ENCODE measurements around the gene SKIC3. TPM values are rescaled to one million over a fixed set of nuclear protein-coding genes. Genes with fewer than 3 reads are reported as not detected.
A peak's percentile ranks its signal among the peaks of the same experiment; 100 is the strongest.

The SKIC3 gene
- total RNA-seq, 1 donor from 2014 or later, result 68.7 TPM

DNA sequence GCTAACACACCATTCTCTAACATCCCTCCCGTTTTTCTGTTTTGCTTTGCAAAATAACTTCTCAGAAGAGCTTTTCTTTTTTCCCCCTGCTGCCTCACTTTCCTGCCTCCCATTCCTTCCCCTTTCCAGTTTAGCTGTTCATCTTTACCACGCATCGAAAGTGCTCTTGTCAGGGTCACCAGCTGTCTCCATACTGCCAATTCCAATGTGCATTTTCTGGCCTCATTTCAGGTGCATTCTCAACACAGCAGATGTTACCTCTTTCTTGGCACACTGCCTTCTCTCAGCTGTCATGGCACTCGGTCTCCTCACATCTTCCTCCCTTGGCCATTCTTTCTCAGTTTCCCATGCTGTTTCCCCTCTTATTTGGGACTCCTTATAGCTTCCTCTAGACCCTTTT lies 9.7 kb upstream of the SKIC3 start:
- intact Hi-C loops (cut with DNase I), result no loop called here
- DNase-seq (no peak), ATAC-seq (no peak)
- no peaks in the 10 kb centered on the region for H3K27me3 ChIP-seq (ENCODE audit: low read depth)
- H3K36me3 ChIP-seq, result peaks cover 16% of the 10 kb centered on the region
- TF ChIP-seq, protein P1, sequence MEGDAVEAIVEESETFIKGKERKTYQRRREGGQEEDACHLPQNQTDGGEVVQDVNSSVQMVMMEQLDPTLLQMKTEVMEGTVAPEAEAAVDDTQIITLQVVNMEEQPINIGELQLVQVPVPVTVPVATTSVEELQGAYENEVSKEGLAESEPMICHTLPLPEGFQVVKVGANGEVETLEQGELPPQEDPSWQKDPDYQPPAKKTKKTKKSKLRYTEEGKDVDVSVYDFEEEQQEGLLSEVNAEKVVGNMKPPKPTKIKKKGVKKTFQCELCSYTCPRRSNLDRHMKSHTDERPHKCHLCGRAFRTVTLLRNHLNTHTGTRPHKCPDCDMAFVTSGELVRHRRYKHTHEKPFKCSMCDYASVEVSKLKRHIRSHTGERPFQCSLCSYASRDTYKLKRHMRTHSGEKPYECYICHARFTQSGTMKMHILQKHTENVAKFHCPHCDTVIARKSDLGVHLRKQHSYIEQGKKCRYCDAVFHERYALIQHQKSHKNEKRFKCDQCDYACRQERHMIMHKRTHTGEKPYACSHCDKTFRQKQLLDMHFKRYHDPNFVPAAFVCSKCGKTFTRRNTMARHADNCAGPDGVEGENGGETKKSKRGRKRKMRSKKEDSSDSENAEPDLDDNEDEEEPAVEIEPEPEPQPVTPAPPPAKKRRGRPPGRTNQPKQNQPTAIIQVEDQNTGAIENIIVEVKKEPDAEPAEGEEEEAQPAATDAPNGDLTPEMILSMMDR (IDR thresholded peaks at IDR 0.05), result no peak
- no peaks in the 10 kb centered on the region for H3K4me1 ChIP-seq
- H3K4me3 ChIP-seq, result no peak overlapping the region
- no peaks in the 10 kb centered on the region for H3K9me3 ChIP-seq
- no peak overlapping the region for H3K27ac ChIP-seq

DNA sequence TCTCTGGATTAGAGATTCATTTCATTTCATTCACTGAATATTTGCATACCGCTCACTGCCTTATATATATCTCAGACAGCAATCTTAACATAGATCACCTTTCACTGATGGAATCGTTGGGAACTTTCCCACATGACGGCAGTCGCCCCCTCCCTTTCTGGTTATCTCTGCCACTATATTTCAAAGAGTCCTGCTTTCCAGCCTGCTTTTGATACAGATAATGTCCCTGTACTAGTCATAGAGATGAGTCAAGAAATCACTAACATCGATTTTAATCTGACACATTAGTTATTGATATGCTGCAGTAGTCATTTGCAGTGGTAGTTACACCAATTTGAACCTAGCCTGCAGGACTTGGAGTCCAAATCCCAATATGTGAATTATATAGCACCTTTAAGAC lies 8.6 kb upstream of the SKIC3 start:
- Histone ChIP-seq H3K36me3 (peaks cover 16% of the 10 kb centered on the region), H3K4me3 (no peak overlapping the region)

DNA sequence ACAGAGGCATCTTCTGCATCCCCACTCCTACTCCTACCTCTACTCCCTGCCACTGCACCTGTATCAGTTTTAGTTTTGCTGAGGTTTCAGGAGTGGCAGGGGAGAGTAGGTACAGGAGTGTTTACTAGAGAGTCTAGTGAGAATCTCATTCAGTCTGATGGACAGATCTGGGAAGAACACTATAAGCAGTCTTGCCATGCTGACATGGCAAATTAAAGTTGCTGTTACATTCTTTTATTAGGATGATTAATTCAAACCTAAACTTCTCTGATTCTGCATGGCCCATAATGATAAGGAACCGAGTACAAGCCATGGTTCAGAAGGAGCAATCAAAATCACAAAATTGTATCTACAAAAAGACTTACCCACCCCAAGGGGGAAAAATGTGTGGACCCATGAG lies 7.5 kb upstream of the SKIC3 start:
- H3K4me1 ChIP-seq, result no peaks in the 10 kb centered on the region
- H3K9me3 ChIP-seq, result no peaks in the 10 kb centered on the region
- DNase-seq (no peak), ATAC-seq (no peak)
- TF ChIP-seq, protein P1 (IDR thresholded peaks at IDR 0.05), result no peak
- no peak overlapping the region for H3K27ac ChIP-seq
- intact Hi-C loops (cut with DNase I), result no loop called here
- H3K27me3 ChIP-seq (ENCODE audit: low read depth), result no peaks in the 10 kb centered on the region
- peaks cover 9% of the 10 kb centered on the region for H3K36me3 ChIP-seq
- no peak overlapping the region for H3K4me3 ChIP-seq

More for the DNA sequence above, 8.6 kb upstream of the SKIC3 start:
- DNase-seq, result no peak
- ATAC-seq, result no peak
- no peaks in the 10 kb centered on the region for H3K4me1 ChIP-seq
- intact Hi-C loops (cut with DNase I), result no loop called here
- H3K9me3 ChIP-seq, result no peaks in the 10 kb centered on the region
- no peaks in the 10 kb centered on the region for H3K27me3 ChIP-seq (ENCODE audit: low read depth)
- TF ChIP-seq, protein P1 (IDR thresholded peaks at IDR 0.05), result no peak
- no peak overlapping the region for H3K27ac ChIP-seq

DNA sequence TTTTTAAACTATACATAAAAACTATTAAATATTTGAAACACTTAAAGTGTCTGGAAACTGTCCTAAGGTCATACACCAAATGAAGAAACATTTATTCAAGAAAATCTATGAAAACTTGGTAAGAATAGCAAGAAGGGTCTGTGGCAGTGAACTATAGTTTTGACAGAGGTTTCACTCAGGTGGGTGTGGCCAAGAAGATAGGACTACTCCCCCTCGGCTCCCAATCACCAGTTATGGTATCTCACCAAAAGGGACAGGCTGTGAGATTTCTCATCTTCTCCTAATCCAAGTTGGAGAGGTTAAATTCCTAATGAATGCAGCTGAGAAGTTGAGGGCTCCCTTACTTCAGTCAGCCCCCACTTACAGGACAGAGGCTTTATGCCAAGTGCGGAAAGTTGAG lies 3.1 kb upstream of the SKIC3 start:
- Histone ChIP-seq H3K4me3 (no peak overlapping the region), H3K9me3 (no peaks in the 10 kb centered on the region), H3K36me3 (peaks cover 2% of the 10 kb centered on the region), H3K27ac (no peak overlapping the region), H3K27me3 (ENCODE audit: low read depth) (no peaks in the 10 kb centered on the region), H3K4me1 (peaks cover 27% of the 10 kb centered on the region)
- DNase-seq (no peak), ATAC-seq (no peak)
- TF ChIP-seq, protein P1 (IDR thresholded peaks at IDR 0.05), result no peak
- intact Hi-C loops (cut with DNase I), result no loop called here

DNA sequence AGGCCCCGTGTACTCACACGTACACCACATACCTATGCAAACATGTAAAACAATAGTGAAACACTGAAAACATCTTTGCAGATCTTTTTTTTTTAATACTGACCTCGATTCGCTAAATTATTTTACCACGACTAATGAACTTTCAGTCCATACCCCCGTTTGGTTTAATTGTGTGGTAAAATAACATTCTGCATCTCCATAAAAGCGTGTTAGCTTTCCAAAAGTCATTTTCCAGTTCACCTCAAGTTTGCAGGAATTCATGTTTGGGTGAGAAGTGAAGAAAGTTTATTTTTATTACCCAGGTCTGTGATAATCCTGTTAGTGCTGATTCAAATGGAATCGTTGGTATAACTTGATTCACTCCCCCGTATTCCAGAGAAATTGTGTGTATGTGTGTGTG lies 776 bp upstream of the SKIC3 start:
- intact Hi-C loops (cut with DNase I), result no loop called here
- no peaks in the 10 kb centered on the region for H3K9me3 ChIP-seq
- peak overlapping the region; percentile 86 for H3K4me3 ChIP-seq
- H3K27ac ChIP-seq, result peak overlapping the region; percentile 91
- TF ChIP-seq, protein P1 (IDR thresholded peaks at IDR 0.05), result no peak
- H3K27me3 ChIP-seq (ENCODE audit: low read depth), result no peaks in the 10 kb centered on the region
- ATAC-seq (no peak), DNase-seq (no peak)
- H3K36me3 ChIP-seq, result peaks cover 9% of the 10 kb centered on the region
- peaks cover 27% of the 10 kb centered on the region for H3K4me1 ChIP-seq

DNA sequence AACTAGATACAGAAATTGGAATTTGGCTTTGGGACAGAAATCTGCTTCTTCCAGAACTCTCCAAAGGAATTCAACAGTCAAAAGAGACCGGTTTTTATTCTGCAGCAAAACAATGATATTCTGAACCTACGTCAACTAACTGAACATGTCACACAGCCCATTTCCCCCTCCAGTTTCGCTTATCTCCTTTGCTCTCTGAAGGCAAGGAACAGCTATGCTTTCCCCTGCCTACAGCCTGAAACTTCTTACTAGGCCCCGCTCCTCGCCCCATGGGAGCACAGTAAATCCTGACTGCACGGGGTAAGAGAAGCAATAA lies 488 bp downstream of the SKIC3 start:
- TF ChIP-seq, protein P1 (IDR thresholded peaks at IDR 0.05), result no peak
- H3K4me1 ChIP-seq, result peaks cover 27% of the 10 kb centered on the region
- no peaks in the 10 kb centered on the region for H3K27me3 ChIP-seq (ENCODE audit: low read depth)
- peaks cover 22% of the 10 kb centered on the region for H3K36me3 ChIP-seq
- no peak for DNase-seq
- intact Hi-C loops (cut with DNase I), result no loop called here
- no peaks in the 10 kb centered on the region for H3K9me3 ChIP-seq
- H3K27ac ChIP-seq, result peak overlapping the region; percentile 91
- no peak for ATAC-seq
- peak overlapping the region; percentile 86 for H3K4me3 ChIP-seq

Measured in lower lobe of right lung (tissue), 2 donors.